NB4 (cell line): ENCODE measurements around the gene GRXCR2.

Source experiments
- CTCF ChIP-seq: IDR thresholded peaks from one replicate; pipeline ENCODE4 v1.5.1; 2012; ENCODE audit warnings: low read depth, low read length
- POLR2A ChIP-seq: IDR thresholded peaks from 2 replicates; pipeline ENCODE4 v1.6.1; 2011; ENCODE audit warnings: mild to moderate bottlenecking; ENCODE audit not compliant: insufficient read length; ENCODE audit errors: extremely low read depth

GRCh38 chr5:145918397-145918796 lies 45.6 kb upstream of the GRXCR2 start:
- TF ChIP-seq POLR2A (no peak), CTCF (no peak)
